ENCODE measurements around the gene TTF2.

- TF ChIP-seq CTCF (conservative IDR thresholded peaks at IDR 0.05) (no peak), ZFX (IDR thresholded peaks at IDR 0.05) (no peak)
These were observed 34.6 kb upstream of the TTF2 start for GRCh38 chr1:117025568-117025967.
